ENCODE measurements around the gene ZDHHC5. TPM values are rescaled to one million over a fixed set of nuclear protein-coding genes. Genes with fewer than 3 reads are reported as not detected.
A peak's percentile ranks its signal among the peaks of the same experiment; 100 is the strongest.

ZDHHC5 gene
- total RNA-seq, 1 experiment from 2014 or later = 51.6 TPM

- TF ChIP-seq ZNF532 (CRISPR knock-in tag; IDR thresholded peaks at IDR 0.05; ENCODE audit: borderline replicate concordance) (0 out of 2 replicates have a peak, but pooled peaks have one; percentile 44), CREB1 (CRISPR knock-in tag; IDR thresholded peaks at IDR 0.05) (peak; percentile 21; the same call in 1 of the 2 replicates), ZNF671 (CRISPR knock-in tag; IDR thresholded peaks at IDR 0.05) (peak; percentile 65; the same call in 1 of the 2 replicates), AR (CRISPR knock-in tag; IDR thresholded peaks at IDR 0.05) (no peak; the same call in 1 of the 2 replicates), ZNF138 (CRISPR knock-in tag; conservative IDR thresholded peaks at IDR 0.05) (no peak), ZNF121 (CRISPR knock-in tag; IDR thresholded peaks at IDR 0.05) (no peak), OVOL2 (CRISPR knock-in tag; IDR thresholded peaks at IDR 0.05; ENCODE audit: borderline replicate concordance) (no peak), ZNF281 (CRISPR knock-in tag; IDR thresholded peaks at IDR 0.05) (no peak), HMGXB4 (CRISPR knock-in tag; IDR thresholded peaks at IDR 0.05) (peak; percentile 11; the same call in 1 of the 2 replicates), ZNF416 (CRISPR knock-in tag; IDR thresholded peaks at IDR 0.05) (peak; percentile 23; the same call in 1 of the 2 replicates), ZNF423 (CRISPR knock-in tag; IDR thresholded peaks at IDR 0.05) (no peak), NR2C2 (CRISPR knock-in tag; IDR thresholded peaks at IDR 0.05) (no peak), EMX1 (CRISPR knock-in tag; IDR thresholded peaks at IDR 0.05) (no peak), E2F4 (CRISPR knock-in tag; IDR thresholded peaks at IDR 0.05; ENCODE audit: borderline replicate concordance, low read depth) (no peak), SOX15 (CRISPR knock-in tag; IDR thresholded peaks at IDR 0.05) (no peak), ZBTB21 (CRISPR knock-in tag; IDR thresholded peaks at IDR 0.05; ENCODE audit: borderline replicate concordance) (no peak), PRRX2 (CRISPR knock-in tag; IDR thresholded peaks at IDR 0.05) (0 out of 2 replicates have a peak, but pooled peaks have one; percentile 51), SMAD3 (CRISPR knock-in tag; IDR thresholded peaks at IDR 0.05; ENCODE audit: borderline replicate concordance) (no peak; the same call in 1 of the 2 replicates), ARID4B (CRISPR knock-in tag; IDR thresholded peaks at IDR 0.05; ENCODE audit: borderline replicate concordance) (no peak), ZNF396 (CRISPR knock-in tag; IDR thresholded peaks at IDR 0.05; ENCODE audit: borderline replicate concordance) (no peak)
Measured at GRCh38 chr11:57638811-57639320, 29.0 kb upstream of the ZDHHC5 start (continued).

Data from WTC11 (cell line).